Limb (tissue), 2 donors: Measurements from ENCODE around the gene KLHL28.

Experiments used
- DNase-seq, 2 donors: peaks; one replicate each; pipeline ENCODE4 v3.0.0-alpha.2; 2016; ENCODE audit errors: extremely low spot score in 2 of 2

Gene KLHL28, protein sequence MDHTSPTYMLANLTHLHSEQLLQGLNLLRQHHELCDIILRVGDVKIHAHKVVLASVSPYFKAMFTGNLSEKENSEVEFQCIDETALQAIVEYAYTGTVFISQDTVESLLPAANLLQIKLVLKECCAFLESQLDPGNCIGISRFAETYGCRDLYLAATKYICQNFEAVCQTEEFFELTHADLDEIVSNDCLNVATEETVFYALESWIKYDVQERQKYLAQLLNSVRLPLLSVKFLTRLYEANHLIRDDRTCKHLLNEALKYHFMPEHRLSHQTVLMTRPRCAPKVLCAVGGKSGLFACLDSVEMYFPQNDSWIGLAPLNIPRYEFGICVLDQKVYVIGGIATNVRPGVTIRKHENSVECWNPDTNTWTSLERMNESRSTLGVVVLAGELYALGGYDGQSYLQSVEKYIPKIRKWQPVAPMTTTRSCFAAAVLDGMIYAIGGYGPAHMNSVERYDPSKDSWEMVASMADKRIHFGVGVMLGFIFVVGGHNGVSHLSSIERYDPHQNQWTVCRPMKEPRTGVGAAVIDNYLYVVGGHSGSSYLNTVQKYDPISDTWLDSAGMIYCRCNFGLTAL

DNA sequence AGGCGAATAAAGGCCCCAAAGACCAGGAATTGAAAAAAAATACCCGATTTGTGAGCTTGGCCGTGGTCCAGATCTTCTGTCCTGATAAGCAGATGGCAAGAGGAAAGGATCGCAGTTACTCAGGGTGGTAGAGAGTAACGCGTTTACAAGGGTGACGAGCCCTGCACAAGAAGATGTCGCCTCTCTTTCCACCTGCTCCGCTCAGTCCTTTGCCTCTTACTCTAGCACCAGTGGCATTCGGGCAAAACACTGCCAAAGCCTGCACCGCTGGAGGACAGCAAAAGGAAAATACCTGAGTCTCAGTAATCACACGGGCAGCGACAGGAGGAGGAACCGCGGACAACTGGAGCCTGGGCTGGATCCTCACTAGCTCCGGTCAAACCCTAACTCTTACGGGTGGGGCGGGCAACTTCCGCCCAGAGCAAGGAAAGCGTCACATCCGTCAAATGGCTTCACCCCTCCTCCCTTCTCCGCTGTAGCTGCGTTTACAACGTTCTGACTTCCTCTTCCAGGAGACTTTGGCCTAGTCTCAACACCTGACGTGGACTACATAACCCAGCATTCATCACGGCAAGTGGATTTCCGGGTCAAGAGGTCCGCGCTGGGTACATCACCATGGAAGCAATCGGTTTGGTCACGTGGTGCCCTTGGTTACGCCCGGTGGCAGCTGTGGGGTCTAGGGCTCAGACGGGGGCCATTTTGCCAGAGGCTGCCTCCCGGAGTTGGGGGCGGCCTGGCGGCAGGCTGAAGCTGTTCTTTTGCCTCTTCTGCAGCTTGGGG is at the start of gene KLHL28, which contains the start of gene TOGARAM1:
KLHL28 (minus strand) TSS at position 394 of the 780 bp plus-strand sequence. CDS start 16,019 bp downstream, outside the sequence.
TOGARAM1 (plus strand) TSS at position 637 of the 780 bp plus-strand sequence. CDS start 232 bp downstream, outside the sequence.
- peak; percentile 98 to 100 for DNase-seq

DNA sequence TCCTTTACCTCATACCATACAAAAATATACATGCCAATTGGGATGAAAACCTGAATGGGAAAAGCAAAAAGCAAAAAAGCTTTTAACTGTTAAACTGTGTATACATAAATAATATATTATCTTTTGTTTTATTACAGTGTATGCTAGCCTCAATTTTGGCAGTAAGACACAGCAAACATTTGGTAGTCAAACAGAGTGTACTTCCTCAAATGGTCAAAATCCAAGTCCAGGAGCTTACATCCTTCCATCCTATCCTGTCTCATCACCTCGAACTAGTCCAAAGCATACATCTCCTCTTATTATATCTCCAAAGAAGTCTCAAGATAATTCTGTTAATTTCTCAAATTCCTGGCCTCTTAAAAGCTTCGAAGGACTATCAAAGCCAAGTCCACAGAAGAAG is 42.2 kb upstream of the KLHL28 start:
- no peak for DNase-seq

DNA sequence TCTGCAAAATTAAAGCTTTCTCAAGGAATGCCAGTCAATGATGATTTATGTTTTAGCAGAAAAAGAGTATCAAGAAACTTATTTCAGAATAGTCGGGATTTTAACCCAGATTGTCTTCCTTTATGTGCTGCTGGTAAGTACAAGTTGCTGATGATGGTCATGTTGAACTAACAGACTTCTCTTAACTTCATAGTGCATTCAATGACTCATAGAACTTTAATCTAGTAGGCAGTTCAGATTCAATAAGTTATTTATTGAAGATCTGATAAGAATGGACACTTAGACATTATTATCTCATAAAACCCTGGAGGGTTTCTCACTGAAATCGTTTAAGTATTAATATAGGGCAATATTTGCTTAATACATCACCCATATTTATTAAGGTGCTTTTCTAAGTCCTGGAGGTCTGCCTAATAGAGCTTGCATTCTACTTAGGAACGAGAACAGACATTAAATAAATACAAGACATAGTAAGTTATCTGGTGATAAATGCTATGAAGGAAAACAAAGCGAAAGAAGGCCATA is 34.1 kb upstream of the KLHL28 start:
- DNase-seq = no peak

DNA sequence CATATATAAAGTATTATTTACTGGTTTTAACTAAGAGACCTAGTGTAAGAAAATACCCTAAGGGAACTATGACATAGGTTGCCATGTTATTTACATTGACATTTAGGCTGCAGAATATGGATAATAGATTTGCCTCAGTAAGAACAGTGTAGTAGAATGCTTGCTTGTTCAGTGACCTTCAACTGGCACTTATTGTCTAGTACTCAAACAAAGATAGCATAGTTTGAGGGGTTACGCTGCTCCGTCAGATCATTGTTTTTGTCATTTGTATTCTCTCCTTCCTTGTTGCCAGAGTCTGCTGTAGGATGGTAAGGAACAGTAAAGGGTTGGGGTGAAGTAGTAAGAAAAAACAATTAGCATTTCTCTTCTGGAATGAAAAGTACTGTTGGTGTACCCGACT is 33.4 kb upstream of the KLHL28 start:
- no peak for DNase-seq

DNA sequence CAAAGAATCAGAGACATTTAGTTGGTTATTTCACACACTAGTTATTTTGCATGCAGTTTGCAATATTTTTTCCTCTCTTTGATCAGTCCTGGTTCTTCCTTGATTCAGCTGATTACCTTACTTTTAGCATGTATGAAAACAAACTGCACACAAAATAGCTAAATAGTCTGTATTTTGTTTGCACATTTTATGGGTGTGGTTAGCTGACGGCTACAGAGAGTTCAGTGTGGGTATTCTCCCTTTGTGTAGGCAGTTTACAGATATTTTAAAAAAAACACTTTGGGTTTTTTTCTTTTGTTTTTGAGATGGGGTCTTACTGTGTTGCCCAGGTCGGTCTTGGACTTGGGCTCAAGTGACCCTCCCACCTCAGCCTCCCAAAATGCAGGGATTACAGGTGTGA is 28.8 kb upstream of the KLHL28 start:
- DNase-seq = no peak

DNA sequence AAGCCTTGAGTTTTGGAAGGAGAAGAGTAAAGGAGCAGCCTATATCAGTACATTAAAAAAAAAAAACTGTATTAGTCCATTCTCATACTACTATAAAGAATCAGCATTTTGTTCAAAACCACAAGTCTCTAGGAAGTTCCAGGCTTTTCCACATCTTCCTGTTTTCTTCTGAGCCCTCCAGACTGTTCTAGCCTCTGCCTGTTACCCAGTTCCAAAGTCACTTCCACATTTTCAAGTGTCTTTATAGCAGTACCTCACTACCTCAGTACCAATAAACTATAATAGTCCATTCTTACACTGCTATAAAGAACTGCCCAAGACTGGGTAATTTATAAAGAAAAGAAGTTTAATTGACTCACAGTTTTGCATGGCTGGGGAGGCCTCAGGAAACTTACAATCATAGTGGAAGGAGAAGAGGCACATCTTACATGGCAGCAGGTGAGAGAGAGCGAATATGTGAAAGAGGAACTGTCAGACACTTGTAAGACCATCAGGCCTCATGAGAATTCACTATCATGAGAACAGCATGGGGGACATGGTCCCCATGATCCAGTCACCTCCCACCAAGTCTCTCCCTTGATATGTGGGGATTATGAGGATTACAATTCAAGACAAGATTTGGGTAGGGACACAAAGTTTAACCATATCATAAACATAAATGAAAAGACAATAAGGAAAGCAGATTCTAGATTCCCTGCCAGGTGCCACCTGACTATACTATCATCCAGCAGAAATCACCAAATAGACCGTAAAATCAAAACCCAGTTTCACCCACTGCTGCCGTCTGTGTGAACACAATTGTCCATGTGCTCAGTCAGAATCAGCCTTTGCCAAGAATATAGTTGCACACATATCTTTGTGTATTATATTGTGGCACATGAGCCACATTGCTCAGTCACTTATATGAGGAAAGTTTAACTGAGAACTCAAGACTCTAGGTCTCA is 28.0 kb upstream of the KLHL28 start:
- DNase-seq = no peak

DNA sequence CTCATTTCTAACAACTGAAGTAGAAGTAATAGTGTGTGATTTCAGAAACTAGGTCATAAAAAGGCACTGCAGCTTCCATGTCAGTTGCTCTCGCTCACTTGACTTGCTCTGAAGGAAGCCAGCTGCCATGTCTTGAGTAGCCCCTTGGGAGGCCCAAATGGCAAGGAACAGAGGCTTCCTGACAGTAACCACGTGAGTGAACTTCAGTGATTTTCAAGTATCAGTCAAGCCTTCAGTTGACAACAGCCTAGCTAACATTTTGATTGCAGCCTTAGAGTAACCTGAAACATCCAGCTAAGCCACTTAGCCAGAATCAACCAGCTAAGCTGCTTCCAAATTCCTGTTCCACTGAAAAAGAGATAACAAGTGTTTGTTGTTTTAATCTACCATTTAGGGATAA is 26.9 kb upstream of the KLHL28 start:
- DNase-seq = no peak

DNA sequence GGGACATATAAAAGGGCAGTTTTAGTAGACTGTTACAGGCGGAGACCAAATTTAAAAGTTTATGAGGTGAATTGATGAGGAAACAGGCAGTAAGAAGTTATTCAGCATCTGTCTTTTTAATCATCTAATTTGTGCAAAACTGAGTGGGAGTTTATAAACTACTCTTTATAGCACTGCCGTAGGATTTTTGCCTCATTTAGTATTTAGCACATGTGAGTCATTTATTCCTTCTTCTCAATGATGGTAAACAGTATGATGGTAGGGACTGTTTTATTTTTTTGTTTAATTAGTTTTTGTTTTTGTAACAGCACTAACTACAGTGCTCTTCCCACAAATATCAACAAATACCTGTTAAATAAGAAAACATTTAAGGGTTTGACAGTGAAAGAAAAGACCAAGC is 20.8 kb upstream of the KLHL28 start:
- no peak for DNase-seq

DNA sequence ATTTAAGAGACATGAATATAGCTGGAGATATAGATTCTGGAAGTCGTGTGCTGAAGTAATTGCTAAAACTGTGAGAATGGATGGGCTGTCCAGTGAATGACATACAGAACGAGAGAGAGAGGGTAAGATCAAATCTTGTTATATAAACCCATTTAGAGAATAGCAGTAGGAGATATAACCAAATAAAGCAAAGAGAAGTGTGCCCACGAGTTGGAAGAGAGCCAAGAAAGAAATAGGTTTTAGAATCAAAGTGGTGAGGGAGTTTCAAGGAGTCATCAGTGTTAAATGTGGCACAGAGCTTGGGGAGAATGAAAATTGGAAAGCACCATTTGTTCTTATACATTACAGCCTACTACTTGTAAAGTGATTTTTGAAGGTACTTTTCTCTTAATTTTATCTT is 19.5 kb upstream of the KLHL28 start:
- DNase-seq = no peak

DNA sequence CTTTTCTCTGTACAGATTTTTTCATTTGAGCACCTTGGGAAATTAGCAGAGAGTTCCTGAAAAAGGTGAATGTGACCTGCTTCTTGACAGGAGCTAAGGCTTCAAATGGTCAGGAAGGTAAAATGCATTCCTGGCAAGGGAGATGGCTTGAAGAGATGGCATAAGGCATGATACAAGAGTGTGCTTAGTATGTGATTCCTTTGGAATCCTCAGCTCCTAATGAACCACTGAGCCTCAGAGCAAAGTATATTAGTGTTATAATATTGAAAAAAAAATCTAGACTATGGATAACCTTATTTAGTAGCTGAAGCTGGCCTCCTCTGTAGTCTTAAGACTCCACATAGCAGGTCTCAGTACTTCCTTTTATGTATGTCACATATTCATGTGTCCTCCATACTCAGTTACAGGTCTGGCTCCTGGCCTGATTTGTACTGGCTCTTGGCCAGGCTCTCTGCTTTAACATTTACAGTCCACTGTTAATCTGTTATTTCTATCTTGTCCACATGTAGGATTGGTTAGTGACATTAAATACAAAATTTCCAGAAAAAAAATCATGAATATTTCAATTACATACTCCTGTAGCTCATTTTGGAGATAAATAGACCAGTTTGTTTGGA is 18.1 kb upstream of the KLHL28 start:
- DNase-seq = peak in 1 of 2 donors; percentile 36

DNA sequence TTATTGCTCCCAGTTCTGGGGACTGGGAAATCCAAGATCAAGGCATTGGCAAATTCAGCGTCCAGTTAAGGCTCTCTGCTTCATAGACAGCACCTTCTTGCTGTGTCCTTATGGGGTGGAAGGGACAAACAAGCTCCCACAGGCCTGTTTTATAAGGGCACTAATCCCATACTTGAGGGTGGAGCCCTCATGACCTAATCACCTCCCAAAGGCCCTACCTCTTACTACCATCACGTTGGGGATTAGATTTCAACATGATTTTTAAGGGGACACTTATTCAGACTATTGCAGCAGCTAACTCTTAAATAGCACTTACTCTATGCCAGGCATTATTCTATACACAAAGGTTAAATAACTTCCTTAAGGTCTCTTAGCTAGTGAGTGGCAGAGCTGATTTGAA is 17.5 kb upstream of the KLHL28 start:
- DNase-seq = no peak

DNA sequence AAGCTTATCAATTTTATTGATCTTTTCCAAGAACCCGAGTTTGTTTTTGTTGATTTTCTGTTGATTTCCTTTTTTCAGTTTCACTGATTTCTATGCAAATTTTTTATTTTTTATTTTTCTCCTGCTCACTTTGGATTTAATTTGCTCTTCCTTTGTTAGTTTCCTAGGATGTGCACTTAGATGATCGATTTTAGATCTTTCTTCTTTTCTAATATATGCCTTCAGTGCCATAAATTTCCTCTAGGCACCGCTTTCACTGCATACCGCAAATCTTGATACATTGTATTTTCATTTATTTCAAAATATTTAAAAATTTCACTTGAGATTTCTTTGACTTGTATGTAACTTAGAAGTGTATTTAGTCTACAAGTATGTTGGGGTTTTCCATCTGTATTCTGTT is 9.7 kb upstream of the KLHL28 start:
- no peak for DNase-seq

DNA sequence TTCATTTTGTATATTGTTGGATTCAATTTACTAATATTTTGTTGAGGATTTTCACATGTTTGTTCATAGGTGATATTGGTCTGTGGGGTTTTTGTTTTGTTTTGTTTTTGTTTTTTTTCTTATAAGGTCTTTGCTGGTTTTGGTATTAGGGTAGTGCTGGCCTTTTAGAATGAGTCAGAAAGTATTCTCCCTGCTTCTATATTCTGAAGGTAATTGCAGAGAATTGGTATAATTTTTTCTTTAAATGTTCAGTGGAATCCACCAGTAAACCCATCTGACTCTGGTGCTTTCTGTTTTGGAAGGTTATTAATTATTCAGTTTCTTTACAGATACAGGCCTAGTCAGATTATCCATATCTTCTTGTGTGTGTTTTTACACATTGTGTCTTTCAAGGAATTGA is 9.2 kb upstream of the KLHL28 start:
- no peak for DNase-seq

DNA sequence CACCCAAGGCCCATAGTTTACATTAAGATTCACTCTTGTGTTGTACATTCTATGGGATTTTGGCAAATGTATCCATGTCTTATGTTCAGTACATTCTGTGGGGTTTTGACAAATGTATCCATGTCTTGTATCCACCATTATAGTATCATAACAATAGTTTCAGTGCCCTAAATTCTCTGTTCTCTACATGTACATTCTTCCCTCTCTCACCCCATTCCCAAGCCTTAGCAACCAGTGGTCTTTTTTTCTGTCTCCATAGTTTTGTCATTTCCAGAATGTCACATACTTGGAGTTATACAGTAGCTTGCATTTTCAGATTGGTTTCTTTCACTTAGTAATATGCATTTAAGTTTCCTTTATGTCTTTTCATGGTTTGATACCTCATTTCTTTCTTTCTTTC is 7.0 kb upstream of the KLHL28 start:
- DNase-seq = no peak

DNA sequence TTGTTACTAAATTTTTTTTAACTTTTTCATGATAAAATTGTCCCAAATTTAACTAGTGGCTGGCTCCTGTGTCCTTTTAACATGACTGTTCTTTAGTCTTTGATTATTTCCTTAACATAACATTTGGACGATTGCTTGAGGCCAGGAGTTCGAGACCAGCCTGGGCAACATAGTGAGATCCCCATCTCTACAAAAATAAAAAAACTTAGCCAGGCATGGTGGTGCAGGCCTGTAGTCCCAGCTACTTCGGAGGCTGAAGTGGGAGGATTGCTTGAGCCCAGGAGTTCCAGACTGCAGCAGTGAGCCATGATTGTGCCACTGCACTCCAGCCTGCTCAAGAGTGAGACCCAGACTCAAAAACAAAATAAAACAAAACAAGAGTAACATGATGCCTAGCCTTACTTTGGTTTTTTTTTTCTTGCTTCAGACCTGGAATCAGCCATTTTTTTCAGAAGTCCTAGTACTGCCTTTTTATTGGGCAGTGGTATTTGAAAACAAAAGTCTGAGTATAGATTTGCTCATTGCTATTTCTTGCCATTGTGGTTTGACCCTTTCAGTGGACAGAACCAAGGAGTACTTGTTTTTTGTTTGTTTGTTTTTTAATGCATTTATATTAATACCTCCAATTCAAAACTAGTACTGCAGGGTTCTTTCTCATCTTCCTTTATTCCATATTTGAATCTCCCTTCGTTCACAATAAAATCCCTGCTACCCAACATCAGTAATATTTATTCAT is 5.0 kb upstream of the KLHL28 start:
- no peak for DNase-seq

DNA sequence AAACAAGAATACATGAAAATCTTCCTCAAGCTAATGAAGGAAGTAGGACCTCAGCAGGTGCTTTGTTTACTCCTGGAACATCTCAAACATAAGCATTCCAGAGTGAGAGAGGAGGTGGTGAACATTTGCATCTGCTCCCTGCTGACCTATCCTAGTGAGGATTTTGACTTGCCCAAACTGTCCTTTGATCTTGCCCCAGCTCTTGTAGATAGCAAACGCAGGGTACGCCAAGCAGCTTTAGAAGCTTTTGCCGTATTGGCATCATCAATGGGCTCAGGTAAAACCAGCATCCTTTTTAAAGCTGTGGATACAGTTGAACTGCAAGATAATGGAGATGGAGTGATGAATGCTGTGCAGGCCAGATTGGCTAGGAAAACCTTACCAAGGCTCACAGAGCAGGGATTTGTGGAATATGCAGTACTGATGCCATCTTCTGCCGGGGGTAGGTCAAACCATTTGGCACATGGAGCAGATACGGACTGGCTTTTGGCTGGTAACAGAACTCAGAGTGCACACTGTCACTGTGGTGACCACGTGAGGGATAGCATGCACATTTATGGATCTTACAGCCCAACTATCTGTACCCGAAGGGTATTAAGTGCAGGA is 2.1 kb upstream of the KLHL28 start:
- no peak for DNase-seq

DNA sequence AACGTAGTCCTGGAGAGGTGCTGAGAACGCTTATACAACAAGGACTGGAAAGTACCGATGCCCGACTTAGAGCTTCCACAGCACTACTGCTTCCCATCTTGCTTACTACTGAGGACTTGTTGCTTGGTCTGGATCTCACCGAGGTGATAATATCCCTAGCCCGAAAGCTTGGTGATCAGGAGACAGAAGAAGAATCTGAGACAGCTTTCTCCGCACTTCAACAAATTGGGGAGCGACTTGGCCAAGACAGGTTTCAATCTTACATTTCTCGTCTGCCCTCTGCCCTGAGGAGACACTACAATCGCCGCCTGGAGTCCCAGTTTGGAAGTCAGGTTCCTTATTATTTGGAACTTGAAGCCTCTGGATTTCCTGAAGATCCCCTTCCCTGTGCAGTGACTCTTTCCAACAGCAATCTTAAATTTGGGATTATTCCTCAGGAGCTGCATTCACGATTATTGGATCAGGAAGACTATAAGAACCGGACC is 1.3 kb upstream of the KLHL28 start:
- DNase-seq = no peak

DNA sequence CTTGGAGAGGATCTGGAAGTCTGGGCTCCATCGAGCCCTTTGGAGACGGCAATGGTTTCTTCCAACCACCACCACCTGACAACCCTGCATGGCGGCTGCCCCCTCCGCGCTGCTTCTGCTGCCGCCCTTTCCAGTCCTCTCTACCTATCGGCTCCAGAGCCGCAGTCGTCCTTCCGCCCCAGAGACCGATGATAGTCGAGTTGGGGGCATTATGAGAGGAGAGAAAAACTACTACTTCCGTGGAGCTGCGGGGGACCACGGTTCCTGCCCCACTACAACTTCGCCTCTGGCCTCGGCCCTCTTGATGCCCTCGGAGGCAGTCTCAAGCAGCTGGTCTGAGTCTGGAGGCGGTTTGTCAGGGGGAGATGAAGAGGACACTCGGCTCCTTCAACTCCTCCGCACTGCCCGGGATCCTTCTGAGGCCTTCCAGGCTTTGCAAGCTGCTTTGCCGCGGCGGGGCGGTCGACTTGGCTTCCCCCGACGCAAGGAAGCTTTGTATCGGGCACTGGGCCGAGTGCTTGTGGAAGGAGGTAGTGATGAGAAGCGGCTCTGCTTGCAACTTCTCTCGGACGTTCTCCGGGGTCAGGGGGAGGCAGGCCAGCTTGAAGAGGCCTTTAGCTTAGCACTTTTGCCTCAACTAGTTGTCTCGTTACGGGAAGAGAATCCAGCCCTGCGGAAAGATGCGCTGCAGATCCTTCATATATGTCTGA is 742 bp upstream of the KLHL28 start:
- peak; percentile 24 to 78 for DNase-seq

DNA sequence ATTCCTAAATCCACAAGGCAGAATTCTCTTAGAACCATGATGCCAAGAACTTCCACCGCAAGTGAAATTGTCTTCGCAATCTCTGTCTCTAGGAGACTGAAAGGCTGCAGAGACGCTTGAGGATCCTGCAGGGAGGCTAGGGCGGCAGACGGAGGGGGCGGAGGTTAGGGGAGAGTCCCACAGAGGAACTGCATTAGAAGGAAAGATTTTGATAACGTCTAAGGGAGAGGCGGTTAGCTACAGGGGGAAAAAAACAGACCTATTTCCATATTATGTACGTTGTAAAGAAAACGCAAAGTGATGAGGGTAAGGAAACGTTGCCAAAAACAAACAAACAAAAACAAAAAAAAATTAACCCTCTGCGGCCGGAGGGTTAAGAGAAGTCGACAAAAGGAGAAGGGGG is 595 bp downstream of the KLHL28 start:
- DNase-seq = peak; percentile 47 to 67
